Choroid plexus epithelial cell (primary cell): ENCODE measurements around the gene ARHGAP1.
A peak's percentile ranks its signal among the peaks of the same experiment; 100 is the strongest.

Experiments used
- DNase-seq: peaks from one replicate; pipeline ENCODE4 v3.0.0-alpha.2; 2010; ENCODE audit warnings: low read depth
- H3K4me3 ChIP-seq: 2 replicates; pipeline ENCODE4 v1.5.1; 2011; ENCODE audit warnings: low read depth, mild to moderate bottlenecking, control low read depth, low read length, moderate library complexity
- CTCF ChIP-seq: conservative IDR thresholded peaks from 2 replicates; pipeline ENCODE4 v1.5.1; 2011; ENCODE audit warnings: low read depth, mild to moderate bottlenecking, control low read depth, inconsistent platforms, low read length, moderate library complexity

Gene ARHGAP1

GRCh38 chr11:46693597-46694012, 6.8 kb downstream of the ARHGAP1 start:
- peak; percentile 74 for DNase-seq
- H3K4me3 ChIP-seq, result no peak overlapping the region
- no peak for TF ChIP-seq CTCF

GRCh38 chr11:46692450-46692849, 8.0 kb downstream of the ARHGAP1 start:
- no peak overlapping the region for H3K4me3 ChIP-seq
- no peak for TF ChIP-seq CTCF
- peak; percentile 30 for DNase-seq

GRCh38 chr11:46690702-46691101, 9.7 kb downstream of the ARHGAP1 start:
- DNase-seq, result no peak
- TF ChIP-seq CTCF, result no peak
- H3K4me3 ChIP-seq, result no peak overlapping the region

- no peak overlapping the region for H3K4me3 ChIP-seq
- DNase-seq, result peak; percentile 54
- no peak for TF ChIP-seq CTCF
These were observed 13.3 kb downstream of the ARHGAP1 start for GRCh38 chr11:46686886-46687795.

- no peak overlapping the region for H3K4me3 ChIP-seq
- DNase-seq, result peak; percentile 34
- TF ChIP-seq CTCF, result no peak
These were observed 16.1 kb downstream of the ARHGAP1 start for GRCh38 chr11:46684367-46684766.

GRCh38 chr11:46682773-46683752, 17.4 kb downstream of the ARHGAP1 start:
- peak; percentile 37 for DNase-seq
- TF ChIP-seq CTCF, result no peak
- no peak overlapping the region for H3K4me3 ChIP-seq
